GM13977 (cell line): ENCODE data around the gene PSMD9.

Experiments
- DNase-seq: peaks from one replicate; pipeline ENCODE4 v3.0.0; 2012; ENCODE audit warnings: low spot score
- in situ Hi-C: fragments of 300-500 bp; cut with MboI; formaldehyde crosslinking; loops from one replicate; pipeline ENCODE4 v1.12.0; 2022; ENCODE audit warnings: low sequenced_read_pairs, low pct_unique_long_range_greater_than_20kb, mixed read lengths, inconsistent platforms; ENCODE audit not compliant: unreplicated experiment
- TF ChIP-seq, protein P1 (sequence below): IDR thresholded peaks from 2 replicates; pipeline ENCODE4 v1.5.1; 2012; ENCODE audit warnings: mild to moderate bottlenecking, control low read depth; ENCODE audit not compliant: insufficient read depth; ENCODE audit errors: extremely low read depth, missing control alignments

The PSMD9 gene

DNA sequence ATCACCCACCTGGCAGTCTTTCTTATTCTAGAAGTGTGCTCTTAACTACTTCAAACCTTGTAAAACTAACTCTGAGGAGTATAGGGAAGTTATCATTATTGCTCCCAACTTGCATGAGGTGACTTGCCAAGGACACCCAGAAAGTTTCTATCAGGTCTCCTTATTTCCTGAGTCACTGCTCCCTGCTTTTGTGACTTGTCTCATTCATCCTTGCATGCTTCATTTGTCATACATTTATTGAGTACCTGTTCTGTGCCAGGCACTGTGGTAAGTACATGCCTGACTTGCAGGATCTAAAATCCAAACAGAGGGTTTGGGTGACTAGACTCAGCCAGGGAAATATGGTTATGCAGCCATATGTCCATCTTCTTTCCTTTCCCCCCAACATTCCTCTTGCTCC lies 55.3 kb downstream of the PSMD9 start:
- no peak for DNase-seq
- TF ChIP-seq, protein P1, sequence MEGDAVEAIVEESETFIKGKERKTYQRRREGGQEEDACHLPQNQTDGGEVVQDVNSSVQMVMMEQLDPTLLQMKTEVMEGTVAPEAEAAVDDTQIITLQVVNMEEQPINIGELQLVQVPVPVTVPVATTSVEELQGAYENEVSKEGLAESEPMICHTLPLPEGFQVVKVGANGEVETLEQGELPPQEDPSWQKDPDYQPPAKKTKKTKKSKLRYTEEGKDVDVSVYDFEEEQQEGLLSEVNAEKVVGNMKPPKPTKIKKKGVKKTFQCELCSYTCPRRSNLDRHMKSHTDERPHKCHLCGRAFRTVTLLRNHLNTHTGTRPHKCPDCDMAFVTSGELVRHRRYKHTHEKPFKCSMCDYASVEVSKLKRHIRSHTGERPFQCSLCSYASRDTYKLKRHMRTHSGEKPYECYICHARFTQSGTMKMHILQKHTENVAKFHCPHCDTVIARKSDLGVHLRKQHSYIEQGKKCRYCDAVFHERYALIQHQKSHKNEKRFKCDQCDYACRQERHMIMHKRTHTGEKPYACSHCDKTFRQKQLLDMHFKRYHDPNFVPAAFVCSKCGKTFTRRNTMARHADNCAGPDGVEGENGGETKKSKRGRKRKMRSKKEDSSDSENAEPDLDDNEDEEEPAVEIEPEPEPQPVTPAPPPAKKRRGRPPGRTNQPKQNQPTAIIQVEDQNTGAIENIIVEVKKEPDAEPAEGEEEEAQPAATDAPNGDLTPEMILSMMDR = no peak
- in situ Hi-C loops = no loop called here

DNA sequence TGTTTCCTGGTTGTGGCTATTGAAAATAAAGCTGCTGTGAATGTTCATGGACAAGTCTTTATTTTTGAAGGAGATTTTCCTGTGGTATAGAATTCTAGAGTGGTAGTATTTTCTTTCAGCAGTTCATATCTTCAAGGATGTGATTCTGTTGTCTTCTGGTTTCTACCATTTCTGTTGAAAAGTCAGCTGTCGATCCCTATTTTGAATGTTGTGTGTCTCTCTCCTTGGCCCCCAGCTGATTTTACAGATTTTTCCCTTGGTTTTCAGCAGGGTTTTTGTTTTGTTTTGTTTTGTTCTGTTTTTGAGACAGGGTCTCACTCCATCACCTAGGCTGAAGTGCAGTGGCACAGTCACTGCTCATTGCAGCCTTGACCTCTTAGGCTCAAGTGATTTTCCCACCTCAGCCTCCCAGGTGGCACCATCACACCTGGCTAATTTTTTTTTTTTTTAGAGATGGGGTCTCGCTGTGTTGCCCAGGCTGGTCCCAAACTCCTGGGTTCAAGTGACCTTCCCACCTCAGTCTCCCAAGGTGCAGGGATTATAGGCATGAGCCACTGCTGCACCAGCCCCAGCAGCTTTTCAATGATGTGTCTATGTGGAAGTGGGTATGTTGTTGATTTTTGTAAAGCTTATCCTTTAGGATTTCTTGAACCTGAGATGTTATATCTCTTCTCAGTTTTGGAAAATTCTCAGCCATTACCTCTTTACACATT lies 57.9 kb downstream of the PSMD9 start:
- TF ChIP-seq, protein P1 = no peak
- in situ Hi-C loops = no loop called here
- no peak for DNase-seq

DNA sequence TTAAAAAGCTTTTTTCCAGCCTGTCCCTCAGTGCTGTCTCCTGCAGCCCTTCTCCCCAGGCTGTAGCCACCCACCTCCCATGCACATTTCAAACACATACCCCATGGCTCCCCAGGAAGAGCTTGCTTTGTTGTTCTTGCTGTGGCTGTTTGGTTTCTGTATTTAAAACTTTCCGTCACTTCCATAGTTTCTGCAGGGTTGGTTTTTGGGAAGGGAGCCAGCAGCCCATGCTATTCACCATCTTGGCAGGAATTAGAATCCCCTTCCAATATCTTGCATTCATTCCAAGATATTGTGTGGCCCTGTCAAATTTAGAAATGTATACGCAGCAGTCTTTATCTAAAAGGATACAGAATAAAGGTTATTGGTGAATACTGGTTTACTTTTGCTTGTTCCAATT lies 59.4 kb downstream of the PSMD9 start:
- DNase-seq = no peak
- TF ChIP-seq, protein P1 = no peak
- in situ Hi-C loops = no loop called here

DNA sequence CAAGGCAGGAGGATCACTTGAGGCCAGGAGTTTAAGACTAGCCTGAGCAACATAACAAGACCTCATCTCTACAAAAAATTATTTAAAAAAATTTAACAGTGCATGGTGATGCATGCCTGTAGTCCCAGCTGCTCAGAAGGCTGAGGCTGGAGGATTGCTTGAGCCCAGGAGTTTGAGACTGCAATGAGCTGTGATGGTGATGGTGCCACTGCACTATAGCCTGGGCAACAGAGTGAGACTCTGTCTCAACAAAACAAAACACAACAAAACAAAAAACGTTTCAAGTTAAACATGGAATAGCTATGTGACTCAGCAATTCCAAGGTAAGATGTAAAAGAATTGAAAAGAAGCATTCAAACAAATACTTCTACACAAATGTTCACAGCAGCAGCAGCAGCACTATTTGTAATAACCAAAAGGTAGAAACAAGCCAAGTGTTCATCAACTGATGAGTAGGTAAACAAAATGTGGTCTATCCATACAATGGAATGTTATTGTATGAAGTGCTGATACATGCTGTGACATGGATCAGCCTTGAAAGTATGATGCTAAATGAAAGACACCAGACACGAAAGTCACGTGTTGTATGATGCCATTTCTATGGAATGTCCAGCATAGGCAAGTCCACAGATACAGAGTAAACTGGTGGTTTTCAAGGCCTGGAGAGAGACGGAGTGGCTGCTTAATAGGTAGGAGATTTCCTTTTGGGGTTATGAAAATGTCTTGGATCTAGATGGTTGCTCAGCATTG lies 61.2 kb downstream of the PSMD9 start:
- TF ChIP-seq, protein P1 = no peak
- no peak for DNase-seq
- in situ Hi-C loops = no loop called here

DNA sequence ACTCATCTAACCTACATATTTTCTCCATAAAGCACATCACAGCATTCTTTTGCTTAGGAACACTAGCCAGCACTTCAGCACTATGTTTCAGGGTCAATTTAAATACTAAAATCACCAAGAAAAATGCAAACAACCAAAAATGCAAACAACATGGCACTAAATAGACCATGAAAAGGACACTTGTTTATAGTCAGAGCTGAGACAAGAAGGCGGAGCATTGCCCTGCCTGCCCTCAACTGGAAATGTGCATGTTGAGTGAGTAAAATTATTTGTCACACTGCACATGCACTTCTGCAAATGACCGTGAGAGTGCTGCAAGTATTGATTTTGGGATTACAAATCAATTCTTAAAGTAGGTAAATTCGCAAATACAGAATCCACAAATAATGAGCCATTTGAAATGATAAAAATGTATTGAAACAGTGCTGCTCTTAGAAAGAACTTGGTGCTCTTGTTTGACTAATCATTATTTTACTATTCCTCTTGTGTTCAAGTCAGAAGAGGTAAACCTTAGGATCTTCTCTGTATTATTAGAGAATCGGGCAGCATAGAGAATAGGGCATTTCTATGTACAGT lies 64.6 kb downstream of the PSMD9 start:
- DNase-seq = no peak
- in situ Hi-C loops = no loop called here
- TF ChIP-seq, protein P1 = no peak

DNA sequence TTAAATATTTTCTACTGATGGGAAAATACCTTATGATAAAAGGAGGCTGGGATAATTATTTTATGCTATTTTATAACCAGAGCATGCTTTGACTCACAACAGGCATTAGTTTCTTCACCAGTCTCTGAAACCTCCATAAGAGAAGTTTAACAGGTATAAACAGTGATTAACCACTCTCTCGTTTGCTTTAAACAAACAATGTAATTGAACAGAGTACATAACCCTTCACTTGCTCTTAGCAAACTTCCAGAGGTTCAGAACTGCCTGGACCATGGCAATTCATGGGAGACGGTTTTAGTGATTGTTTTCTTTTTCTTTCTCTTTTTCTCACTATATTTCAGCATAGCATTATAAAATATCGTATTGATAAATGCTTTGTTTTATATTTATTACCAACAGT lies 65.1 kb downstream of the PSMD9 start:
- DNase-seq = no peak
- in situ Hi-C loops = no loop called here
- TF ChIP-seq, protein P1 = no peak
